Measurements from ENCODE around the gene TNS2. TPM values are rescaled to one million over a fixed set of nuclear protein-coding genes. Genes with fewer than 3 reads are reported as not detected.

Gene TNS2
- total and polyA plus RNA-seq, 4 donors, result 56.7 to 182 (median 105) TPM

DNA sequence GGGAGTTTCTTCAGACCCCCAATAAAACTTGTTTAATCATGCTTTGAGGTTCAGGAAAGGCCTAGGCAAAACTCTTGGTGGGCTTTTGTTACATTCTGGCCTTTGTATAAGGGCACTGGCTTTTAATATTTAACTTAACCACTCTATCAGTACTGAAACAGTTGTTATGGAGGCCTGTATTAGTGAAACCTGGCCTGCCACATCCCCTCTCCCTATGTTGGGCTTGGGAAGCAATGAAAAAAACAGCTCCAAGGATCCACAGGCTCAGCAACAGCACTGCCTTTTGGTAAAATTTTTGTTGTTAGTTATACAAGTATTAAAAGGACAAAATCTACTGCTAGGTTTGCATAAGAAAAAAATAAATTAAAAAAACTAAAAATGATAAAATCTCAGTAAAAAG is 64.1 kb downstream of the TNS2 start:
- Histone ChIP-seq H3K4me3 (no peak overlapping the region), H3K9me3 (ENCODE audit: control insufficient read depth in 4 of 4, insufficient read depth in 3 of 4, low read length in 3 of 4) (no peaks in the 10 kb centered on the region), H3K27me3 (ENCODE audit: control insufficient read depth in 3 of 3, insufficient read depth in 3 of 3, low read length in 2 of 3) (no peaks in the 10 kb centered on the region), H3K4me1 (ENCODE audit: control insufficient read depth in 5 of 5, insufficient read depth in 5 of 5, low read length in 5 of 5) (peaks cover 0 to 8% (median 0%) of the 10 kb centered on the region in 5 donors), H3K9ac (ENCODE audit: insufficient read depth in 1 of 2, low read length in 2 of 2) (no peak overlapping the region), H3K27ac (ENCODE audit: low read depth in 1 of 2, low read length in 1 of 2) (no peak overlapping the region), H3K36me3 (ENCODE audit: control insufficient read depth in 4 of 4, insufficient read depth in 4 of 4, low read length in 4 of 4) (no peaks in the 10 kb centered on the region)
- TF ChIP-seq, protein P1, sequence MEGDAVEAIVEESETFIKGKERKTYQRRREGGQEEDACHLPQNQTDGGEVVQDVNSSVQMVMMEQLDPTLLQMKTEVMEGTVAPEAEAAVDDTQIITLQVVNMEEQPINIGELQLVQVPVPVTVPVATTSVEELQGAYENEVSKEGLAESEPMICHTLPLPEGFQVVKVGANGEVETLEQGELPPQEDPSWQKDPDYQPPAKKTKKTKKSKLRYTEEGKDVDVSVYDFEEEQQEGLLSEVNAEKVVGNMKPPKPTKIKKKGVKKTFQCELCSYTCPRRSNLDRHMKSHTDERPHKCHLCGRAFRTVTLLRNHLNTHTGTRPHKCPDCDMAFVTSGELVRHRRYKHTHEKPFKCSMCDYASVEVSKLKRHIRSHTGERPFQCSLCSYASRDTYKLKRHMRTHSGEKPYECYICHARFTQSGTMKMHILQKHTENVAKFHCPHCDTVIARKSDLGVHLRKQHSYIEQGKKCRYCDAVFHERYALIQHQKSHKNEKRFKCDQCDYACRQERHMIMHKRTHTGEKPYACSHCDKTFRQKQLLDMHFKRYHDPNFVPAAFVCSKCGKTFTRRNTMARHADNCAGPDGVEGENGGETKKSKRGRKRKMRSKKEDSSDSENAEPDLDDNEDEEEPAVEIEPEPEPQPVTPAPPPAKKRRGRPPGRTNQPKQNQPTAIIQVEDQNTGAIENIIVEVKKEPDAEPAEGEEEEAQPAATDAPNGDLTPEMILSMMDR (IDR thresholded peaks at IDR 0.05; ENCODE audit: control extremely low read depth, extremely low read depth), result no peak
- ATAC-seq (ENCODE audit: insufficient read depth, low FRiP score) (no peak), DNase-seq (no peak)

Small RNA genes lying within 50 kb of the gene (small RNA-seq; reads per million reads assigned to genes)
- gene MIR6757 (ENCODE audit: low replicate concordance), result not detected

Other genes starting within 250 kb of the TNS2 start
- gene KRT4, start 235.9 kb upstream of the TNS2 start, total RNA-seq, result 1 to 10 TPM; 3.3 to 3.6 TPM
- 1 to 10 TPM; 1.3 to 7.7 TPM for gene KRT4, start 235.9 kb upstream of the TNS2 start, polyA plus RNA-seq
- under 1 TPM in 1 of 2 donors, not detected in 1; 0.12 TPM for gene KRT79, start 215.8 kb upstream of the TNS2 start, total RNA-seq
- gene KRT79, start 215.8 kb upstream of the TNS2 start, polyA plus RNA-seq, result 1 to 10 TPM in 1 of 2 donors, under 1 TPM in 1; 0.02 to 1.5 TPM
- not detected for gene KRT78, start 201.1 kb upstream of the TNS2 start, total RNA-seq
- gene KRT78, start 201.1 kb upstream of the TNS2 start, polyA plus RNA-seq, result under 1 TPM; 0.02 to 0.65 TPM
- gene KRT8, start 145.0 kb upstream of the TNS2 start, total RNA-seq, result 100 to 1,000 TPM; 150 to 639 TPM
- 100 to 1,000 TPM; 425 to 538 TPM for gene KRT8, start 145.0 kb upstream of the TNS2 start, polyA plus RNA-seq
- gene KRT18, start 100.9 kb upstream of the TNS2 start, total RNA-seq, result 100 to 1,000 TPM; 165 to 434 TPM
- gene KRT18, start 100.9 kb upstream of the TNS2 start, polyA plus RNA-seq, result 100 to 1,000 TPM; 358 to 571 TPM
- gene EIF4B, start 43.6 kb upstream of the TNS2 start, total RNA-seq, result 100 to 1,000 TPM; 301 to 684 TPM
- gene EIF4B, start 43.6 kb upstream of the TNS2 start, polyA plus RNA-seq, result 100 to 1,000 TPM in 1 of 2 donors, 10 to 100 TPM in 1; 81.9 to 139 TPM
- gene SPRYD3, start 29.3 kb downstream of the TNS2 start, total RNA-seq, result 10 to 100 TPM; 17.1 to 60.2 TPM
- 10 to 100 TPM; 24.4 to 45.5 TPM for gene SPRYD3, start 29.3 kb downstream of the TNS2 start, polyA plus RNA-seq
- gene IGFBP6, start 47.6 kb downstream of the TNS2 start, total RNA-seq, result 10 to 100 TPM; 16.0 to 42.5 TPM
- gene IGFBP6, start 47.6 kb downstream of the TNS2 start, polyA plus RNA-seq, result 10 to 100 TPM; 15.9 to 75.0 TPM
- under 1 TPM in 1 of 2 donors, not detected in 1; 0.21 TPM for gene SOAT2, start 53.4 kb downstream of the TNS2 start, total RNA-seq
- under 1 TPM; 0.06 to 0.10 TPM for gene SOAT2, start 53.4 kb downstream of the TNS2 start, polyA plus RNA-seq
- 10 to 100 TPM; 28.0 to 37.4 TPM for gene ZNF740, start 130.7 kb downstream of the TNS2 start, total RNA-seq
- gene ZNF740, start 130.7 kb downstream of the TNS2 start, polyA plus RNA-seq, result 1 to 10 TPM; 7.8 to 8.6 TPM
- 10 to 100 TPM; 30.1 to 48.8 TPM for gene CSAD, start 130.9 kb downstream of the TNS2 start, total RNA-seq
- gene CSAD, start 130.9 kb downstream of the TNS2 start, polyA plus RNA-seq, result 10 to 100 TPM; 21.7 to 36.5 TPM
- 1 to 10 TPM; 2.3 to 7.9 TPM for gene ITGB7, start 157.2 kb downstream of the TNS2 start, total RNA-seq
- 1 to 10 TPM; 3.9 to 6.1 TPM for gene ITGB7, start 157.2 kb downstream of the TNS2 start, polyA plus RNA-seq
- gene RARG, start 182.1 kb downstream of the TNS2 start, total RNA-seq, result 10 to 100 TPM; 27.8 to 29.7 TPM
- gene RARG, start 182.1 kb downstream of the TNS2 start, polyA plus RNA-seq, result 10 to 100 TPM; 12.0 to 14.2 TPM
- gene ESPL1, start 218.2 kb downstream of the TNS2 start, total RNA-seq, result 1 to 10 TPM; 2.0 to 6.7 TPM
- gene ESPL1, start 218.2 kb downstream of the TNS2 start, polyA plus RNA-seq, result under 1 TPM; 0.77 to 0.97 TPM
- gene PFDN5, start 245.5 kb downstream of the TNS2 start, total RNA-seq, result 100 to 1,000 TPM; 351 to 361 TPM
- 1,000 to 10,000 TPM in 1 of 2 donors, 100 to 1,000 TPM in 1; 649 to 1,722 TPM for gene PFDN5, start 245.5 kb downstream of the TNS2 start, polyA plus RNA-seq
- gene MYG1, start 249.6 kb downstream of the TNS2 start, total RNA-seq, result 10 to 100 TPM; 22.1 to 63.5 TPM
- 10 to 100 TPM; 56.1 to 88.9 TPM for gene MYG1, start 249.6 kb downstream of the TNS2 start, polyA plus RNA-seq